Measurements from ENCODE around the gene NPTX1. TPM values are rescaled to one million over a fixed set of nuclear protein-coding genes. Genes with fewer than 3 reads are reported as not detected.

The NPTX1 gene
- total and polyA plus RNA-seq, 2 of the 13 experiments (the other 11 are each of a cell fraction or from before 2014, with no cell fraction given) = 0.01 TPM; not detected in 1

GRCh38 chr17:80465327-80465974, 11.0 kb downstream of the NPTX1 start (continued):
- no peak for TF ChIP-seq ATF4 (CRISPR knock-in tag; IDR thresholded peaks at IDR 0.05)
- no peak for TF ChIP-seq ATF2 (CRISPR knock-in tag; IDR thresholded peaks at IDR 0.05)
- TF ChIP-seq DRAP1 (CRISPR knock-in tag; IDR thresholded peaks at IDR 0.05) = no peak
- TF ChIP-seq ZNF550 (CRISPR knock-in tag; IDR thresholded peaks at IDR 0.05; ENCODE audit: borderline replicate concordance) = no peak

- Histone ChIP-seq H3K9ac (ENCODE audit: insufficient read depth, low read depth, low read length) (no peak overlapping the region), H4K20me1 (ENCODE audit: insufficient read depth, low read length) (no peaks in the 10 kb centered on the region; the same call in 1 of the 2 replicates), H3K36me3 (replicated peaks in 1 of 2; ENCODE audit: control insufficient read depth in 1 of 2, insufficient read depth in 2 of 2, low read length in 2 of 2) (no peaks in the 10 kb centered on the region), H2AFZ (ENCODE audit: low read length) (no peak overlapping the region), H3K4me1 (ENCODE audit: insufficient read depth, low read length) (no peaks in the 10 kb centered on the region), H3K27ac (ENCODE audit: extremely low read length, insufficient read depth, low read length) (no peak overlapping the region), H3K9me3 (ENCODE audit: low read length) (no peaks in the 10 kb centered on the region), H3K79me2 (ENCODE audit: insufficient read depth, low read length) (no peaks in the 10 kb centered on the region), H3K4me2 (ENCODE audit: low read depth, low read length) (no peak overlapping the region), H3K27me3 (ENCODE audit: control insufficient read depth in 1 of 2, insufficient read depth in 2 of 2, low read length in 2 of 2) (peaks cover 22 to 90% of the 10 kb centered on the region in 2 experiments), H3K4me3 (replicated peaks in 1 of 3; ENCODE audit: insufficient read depth in 1 of 3, low read depth in 2 of 3, low read length in 3 of 3) (no peak overlapping the region)
- WGBS (ENCODE audit: low lambda C conversion rate) = 6% methylated on average over 7 of the region's 8 CpGs
- DNase-seq (ENCODE audit: low spot score) (no peak), FAIRE-seq (no peak), ATAC-seq (no peak)
- TF ChIP-seq BORCS8-MEF2B (CRISPR knock-in tag; IDR thresholded peaks at IDR 0.05) = no peak
- no peak for TF ChIP-seq KDM1A (CRISPR knock-in tag; IDR thresholded peaks at IDR 0.05)
- no peak for TF ChIP-seq CHD2 (IDR thresholded peaks at IDR 0.05; ENCODE audit: low read depth, low read length)
- no peak for TF ChIP-seq ZNF652 (CRISPR knock-in tag; IDR thresholded peaks at IDR 0.05; ENCODE audit: borderline replicate concordance, low read depth)
- TF ChIP-seq TEAD3 (CRISPR knock-in tag; optimal IDR thresholded peaks at IDR 0.05; ENCODE audit: borderline replicate concordance) = no peak
- in situ Hi-C loops (cut with HindIII; ENCODE audit: extremely low pct_ligation_motif_present, low pct_unique_long_range_greater_than_20kb) (no loop called here), intact Hi-C loops (cut with micrococcal nuclease; ENCODE audit: unreplicated experiment) (no loop called here)
- BruUV-seq (replicated peaks) = no TSS peak
- ChIA-PET POLR2A (interaction anchor here (2.7 kb wide), 1 partner anchor 9 kb away, joined by 20 read pairs; no protein-coding TSS in a partner anchor), CTCF (ENCODE audit: low intra/inter-chr PET ratio, low total read pairs) (no interaction called here)
Observed at GRCh38 chr17:80464486-80464885, 11.9 kb downstream of the NPTX1 start.
